H1 (cell line): ENCODE data around the gene MOV10L1. TPM values are rescaled to one million over a fixed set of nuclear protein-coding genes. Genes with fewer than 3 reads are reported as not detected.

ENCODE experiments used
- CBX5 ChIP-seq: fragments of 300-800, 300-1000 bp; sonication (generic); IDR thresholded peaks from 2 replicates; pipeline ENCODE4 v1.7.1; 2016; ENCODE audit warnings: antibody characterized with exemption, low read length, low read depth
- CHD2 ChIP-seq: IDR thresholded peaks from 2 replicates; pipeline ENCODE4 v1.6.1; 2012; ENCODE audit warnings: low read length, improper control_type of control experiment
- CHD7 ChIP-seq: fragments of 300-600 bp; sonication (generic); IDR thresholded peaks from 2 replicates; pipeline ENCODE4 v1.7.1; 2012; ENCODE audit warnings: low read length, moderate library complexity, mild to moderate bottlenecking, inconsistent platforms; ENCODE audit not compliant: insufficient replicate concordance
- HDAC6 ChIP-seq: IDR thresholded peaks from one replicate; pipeline ENCODE4 v1.7.1; 2012; ENCODE audit warnings: low read depth, mild to moderate bottlenecking, inconsistent platforms, low read length, moderate library complexity
- NRF1 ChIP-seq: IDR thresholded peaks from 2 replicates; pipeline ENCODE4 v1.6.1; 2011; ENCODE audit warnings: mild to moderate bottlenecking, low read depth, low read length, improper control_type of control experiment
- POLR2A ChIP-seq, 2 experiments: IDR thresholded peaks; 1 replicate in 1 of 2; 2 replicates in 1 of 2; pipeline ENCODE4 v1.6.1; 2011; ENCODE audit warnings: low read depth in 2 of 2, low read length in 2 of 2, mild to moderate bottlenecking in 2 of 2; ENCODE audit errors: control extremely low read depth in 1 of 2
- POLR2AphosphoS5 ChIP-seq: IDR thresholded peaks from 2 replicates; pipeline ENCODE4 v1.6.1; 2011; ENCODE audit warnings: low read depth, low read length
- TAF1 ChIP-seq: IDR thresholded peaks from 2 replicates; pipeline ENCODE4 v1.6.1; 2011; ENCODE audit warnings: mild to moderate bottlenecking, low read depth, low read length
- USF2 ChIP-seq: IDR thresholded peaks from 2 replicates; pipeline ENCODE4 v1.6.1; 2011; ENCODE audit warnings: low read length, improper control_type of control experiment
- polyA plus RNA-seq, 7 experiments: library from polyadenylated mRNA; depleted of rRNA in 3 of 7; stranded (reverse) in 5 of 7; unstranded in 2 of 7; fragments of >200 nt in 5 of 7; fragments of 200-250 nt in 2 of 7; gene quantifications; 1 replicate in 5 of 7; 2 replicates in 1 of 7; 4 replicates in 1 of 7; pipeline versions ENCODE4 v1.2.1 to v1.2.3, GENCODE V29; 2011 to 2013; ENCODE audit warnings: missing spikeins in 2 of 7, mixed read lengths in 2 of 7
- total RNA-seq: library from RNA; stranded (reverse); fragmentation: NEBNext Ultra II Directional; extraction: Animal tissue kit (Norgen Biotek cat#: 25700); gene quantifications from 2 replicates; pipeline ENCODE4 v1.2.1, GENCODE V29; 2021

The MOV10L1 gene
- total and polyA plus RNA-seq, 2 of the 8 experiments (the other 6 are each of a cell fraction or from before 2014, with no cell fraction given) = 0.32 TPM; not detected in 1

- TF ChIP-seq CHD7 (no peak), NRF1 (no peak), CHD2 (no peak), TAF1 (no peak), CBX5 (no peak), POLR2A (IDR thresholded peaks at IDR 0.05; ENCODE audit: control extremely low read depth in 1 of 2, low read depth in 2 of 2, low read length in 2 of 2) (no peak), HDAC6 (no peak), USF2 (no peak), POLR2AphosphoS5 (no peak)
Measured at GRCh38 chr22:50058906-50059880, 30.6 kb upstream of the MOV10L1 start (continued).
